Stimulated activated CD8-positive, alpha-beta memory T cell treated with anti-CD3 and anti-CD28 coated beads, Interleukin-2, amount 100 ng/mL, for 1 hour (primary cell): ENCODE data around the gene COG1.
"Not testable (repeated sequence)": the region's sequence is repeated elsewhere in the genome, so short reads cannot be mapped to it uniquely, and the experiment has no call there.

ENCODE experiments used
- DNase-seq, 2 donors: peaks; one replicate each; pipeline ENCODE4 v3.0.0-alpha.2; 2020; ENCODE audit warnings: low read depth in 2 of 2

The COG1 gene, protein sequence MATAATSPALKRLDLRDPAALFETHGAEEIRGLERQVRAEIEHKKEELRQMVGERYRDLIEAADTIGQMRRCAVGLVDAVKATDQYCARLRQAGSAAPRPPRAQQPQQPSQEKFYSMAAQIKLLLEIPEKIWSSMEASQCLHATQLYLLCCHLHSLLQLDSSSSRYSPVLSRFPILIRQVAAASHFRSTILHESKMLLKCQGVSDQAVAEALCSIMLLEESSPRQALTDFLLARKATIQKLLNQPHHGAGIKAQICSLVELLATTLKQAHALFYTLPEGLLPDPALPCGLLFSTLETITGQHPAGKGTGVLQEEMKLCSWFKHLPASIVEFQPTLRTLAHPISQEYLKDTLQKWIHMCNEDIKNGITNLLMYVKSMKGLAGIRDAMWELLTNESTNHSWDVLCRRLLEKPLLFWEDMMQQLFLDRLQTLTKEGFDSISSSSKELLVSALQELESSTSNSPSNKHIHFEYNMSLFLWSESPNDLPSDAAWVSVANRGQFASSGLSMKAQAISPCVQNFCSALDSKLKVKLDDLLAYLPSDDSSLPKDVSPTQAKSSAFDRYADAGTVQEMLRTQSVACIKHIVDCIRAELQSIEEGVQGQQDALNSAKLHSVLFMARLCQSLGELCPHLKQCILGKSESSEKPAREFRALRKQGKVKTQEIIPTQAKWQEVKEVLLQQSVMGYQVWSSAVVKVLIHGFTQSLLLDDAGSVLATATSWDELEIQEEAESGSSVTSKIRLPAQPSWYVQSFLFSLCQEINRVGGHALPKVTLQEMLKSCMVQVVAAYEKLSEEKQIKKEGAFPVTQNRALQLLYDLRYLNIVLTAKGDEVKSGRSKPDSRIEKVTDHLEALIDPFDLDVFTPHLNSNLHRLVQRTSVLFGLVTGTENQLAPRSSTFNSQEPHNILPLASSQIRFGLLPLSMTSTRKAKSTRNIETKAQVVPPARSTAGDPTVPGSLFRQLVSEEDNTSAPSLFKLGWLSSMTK

DNA sequence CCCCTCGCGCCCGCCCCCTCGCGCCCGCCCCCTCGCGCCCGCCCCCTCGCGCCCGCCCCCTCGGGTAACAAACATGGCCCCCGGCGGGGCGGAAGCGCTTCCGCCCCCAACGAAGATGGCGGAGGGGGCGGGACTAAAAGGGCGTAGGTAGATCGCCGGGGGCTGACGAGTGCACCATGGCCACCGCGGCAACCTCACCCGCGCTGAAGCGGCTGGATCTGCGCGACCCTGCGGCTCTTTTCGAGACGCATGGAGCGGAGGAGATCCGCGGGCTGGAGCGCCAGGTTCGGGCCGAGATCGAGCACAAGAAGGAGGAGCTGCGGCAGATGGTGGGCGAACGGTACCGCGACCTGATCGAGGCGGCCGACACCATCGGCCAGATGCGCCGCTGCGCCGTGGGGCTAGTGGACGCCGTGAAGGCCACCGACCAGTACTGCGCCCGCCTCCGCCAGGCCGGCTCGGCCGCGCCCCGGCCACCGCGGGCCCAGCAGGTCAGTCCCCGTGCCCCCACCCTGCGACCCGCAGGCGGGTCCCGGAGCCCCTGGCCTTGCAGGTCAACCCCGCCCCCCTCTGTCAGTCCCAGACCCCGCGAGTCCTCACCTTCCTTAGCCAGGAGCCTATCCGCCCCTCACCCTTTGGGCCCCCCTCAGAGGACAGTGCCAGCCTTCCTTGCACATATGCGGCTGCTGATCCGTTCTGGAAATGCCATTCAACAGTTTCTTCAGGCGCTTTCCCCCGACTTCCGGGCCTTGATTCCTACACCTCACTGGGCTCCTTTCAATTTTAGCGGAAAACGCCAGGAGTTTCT is at the start of gene COG1:
Gene COG1, plus strand, starts transcription at position 162 of the 808 bp plus-strand sequence. Its CDS starts 15 bp downstream, at position 177.
- peak; percentile 41 to 86 for DNase-seq

DNA sequence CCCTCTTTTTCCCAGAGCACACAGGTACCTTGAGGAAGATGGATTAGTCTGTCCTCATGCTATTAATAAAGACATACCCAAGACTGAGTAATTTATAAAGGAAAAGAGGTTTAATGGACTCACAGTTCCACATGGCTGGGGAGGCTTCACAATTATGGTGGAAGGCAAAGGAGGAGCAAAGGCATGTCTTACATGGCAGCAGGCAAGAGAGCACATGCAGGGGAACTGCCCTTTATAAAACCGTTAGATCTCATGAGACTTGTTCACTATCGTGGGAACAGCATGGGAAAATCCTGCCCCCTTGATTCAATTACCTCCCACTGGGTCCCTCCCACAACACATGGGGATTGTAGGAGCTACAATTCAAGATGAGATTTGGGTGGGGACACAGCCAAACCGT is 48.6 kb upstream of the COG1 start:
- not testable (repeated sequence) for DNase-seq

DNA sequence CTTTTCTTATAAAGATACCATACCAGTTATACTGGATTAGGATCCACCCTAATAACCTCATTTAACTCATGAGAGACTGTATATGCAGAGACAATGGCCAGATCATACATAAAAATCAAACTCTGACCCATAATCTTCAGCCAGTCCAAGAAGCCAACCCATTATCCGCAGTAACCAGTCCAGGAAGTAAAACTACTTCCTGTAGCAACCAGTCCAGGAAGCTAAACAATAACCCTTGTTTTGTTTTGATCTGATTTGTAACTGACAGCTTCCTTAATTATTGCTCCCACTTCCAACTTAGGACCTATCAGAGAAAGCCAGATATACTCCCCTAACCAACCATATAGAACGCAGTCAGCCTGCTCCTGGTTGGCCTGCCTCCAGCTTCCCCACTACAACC is 47.2 kb upstream of the COG1 start:
- no peak for DNase-seq

DNA sequence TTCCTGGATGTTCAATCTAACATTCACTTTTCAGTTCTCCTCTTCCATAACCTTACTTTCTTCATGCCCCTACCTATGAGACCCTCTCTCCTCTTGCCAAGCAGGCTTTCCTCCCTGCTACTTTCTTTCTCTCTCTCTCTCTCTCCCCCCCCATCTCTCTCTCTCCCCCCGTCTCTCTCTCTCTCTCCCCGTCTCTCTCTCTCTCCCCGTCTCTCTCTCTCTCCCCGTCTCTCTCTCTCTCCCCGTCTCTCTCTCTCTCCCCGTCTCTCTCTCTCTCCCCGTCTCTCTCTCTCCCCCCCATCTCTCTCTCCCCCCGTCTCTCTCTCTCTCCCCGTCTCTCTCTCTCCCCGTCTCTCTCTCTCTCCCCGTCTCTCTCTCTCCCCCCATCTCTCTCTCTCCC is 45.1 kb upstream of the COG1 start:
- DNase-seq, result not testable (repeated sequence)

DNA sequence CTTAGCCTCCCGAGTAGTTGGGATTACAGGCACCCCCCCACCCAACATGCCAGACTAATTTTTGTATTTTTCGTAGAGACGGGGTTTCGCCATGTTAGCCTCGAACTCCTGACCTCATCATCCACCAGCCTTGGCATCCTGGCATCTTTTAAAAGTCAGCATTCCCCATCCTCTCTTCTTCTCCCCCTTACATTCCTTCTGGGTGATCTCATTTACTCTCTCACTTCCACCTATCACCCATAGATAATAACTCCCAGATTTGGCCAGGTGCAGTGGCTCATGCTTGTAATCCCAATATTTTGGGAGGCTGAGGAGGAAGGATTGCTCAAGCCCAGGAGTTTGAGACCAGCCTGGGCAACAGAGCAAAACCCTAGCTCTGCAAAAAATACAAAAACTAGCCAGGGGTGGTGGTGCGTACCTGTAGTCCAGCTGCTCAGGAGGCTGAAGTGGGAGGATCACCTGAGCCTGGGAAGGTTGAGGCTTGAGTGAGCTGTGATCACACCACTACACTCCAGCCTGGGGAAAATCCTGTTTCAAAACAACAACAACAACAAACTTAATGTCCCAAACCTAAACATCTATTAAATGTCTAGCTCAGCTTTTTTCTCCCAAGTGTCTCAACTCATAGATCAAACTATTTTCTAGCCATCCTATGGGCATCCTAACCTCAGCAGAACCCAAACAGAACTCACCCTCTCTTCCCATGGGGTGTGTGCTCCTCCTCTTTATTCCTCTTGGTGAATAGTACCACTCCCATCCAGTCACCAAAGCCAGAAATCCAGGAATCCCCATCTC is 44.1 kb upstream of the COG1 start:
- DNase-seq, result no peak

DNA sequence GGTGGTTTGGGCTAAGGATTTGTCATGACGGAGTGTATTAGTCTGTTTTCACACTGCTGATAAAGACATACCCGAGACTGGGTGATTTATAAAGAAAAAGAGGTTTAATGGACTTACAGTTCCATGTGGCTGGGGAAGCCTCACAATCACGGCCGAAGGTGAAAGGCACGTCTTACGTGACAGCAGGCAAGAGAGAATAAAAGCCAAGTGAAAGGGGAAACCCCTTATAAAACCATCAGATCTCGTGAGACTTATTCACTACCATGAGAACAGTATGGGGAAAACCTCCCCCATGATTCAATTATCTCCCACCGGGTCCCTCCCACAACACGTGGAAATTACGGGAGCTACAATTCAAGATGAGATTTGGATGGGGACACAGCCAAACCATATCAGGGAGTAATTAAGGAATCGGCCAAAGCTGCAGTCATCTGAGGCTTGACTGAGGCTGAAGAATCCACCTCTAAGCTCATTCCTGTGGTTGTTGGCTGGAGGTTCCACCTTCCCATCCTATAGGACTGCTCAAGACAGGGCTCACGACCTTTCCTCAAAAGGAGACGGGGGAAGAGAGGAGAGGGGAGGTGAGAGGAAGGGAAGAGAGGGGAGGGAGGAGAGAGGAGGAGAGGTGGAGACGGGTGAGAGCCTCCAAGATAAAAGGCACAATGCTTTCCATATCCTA is 42.1 kb upstream of the COG1 start:
- DNase-seq, result not testable (repeated sequence)

DNA sequence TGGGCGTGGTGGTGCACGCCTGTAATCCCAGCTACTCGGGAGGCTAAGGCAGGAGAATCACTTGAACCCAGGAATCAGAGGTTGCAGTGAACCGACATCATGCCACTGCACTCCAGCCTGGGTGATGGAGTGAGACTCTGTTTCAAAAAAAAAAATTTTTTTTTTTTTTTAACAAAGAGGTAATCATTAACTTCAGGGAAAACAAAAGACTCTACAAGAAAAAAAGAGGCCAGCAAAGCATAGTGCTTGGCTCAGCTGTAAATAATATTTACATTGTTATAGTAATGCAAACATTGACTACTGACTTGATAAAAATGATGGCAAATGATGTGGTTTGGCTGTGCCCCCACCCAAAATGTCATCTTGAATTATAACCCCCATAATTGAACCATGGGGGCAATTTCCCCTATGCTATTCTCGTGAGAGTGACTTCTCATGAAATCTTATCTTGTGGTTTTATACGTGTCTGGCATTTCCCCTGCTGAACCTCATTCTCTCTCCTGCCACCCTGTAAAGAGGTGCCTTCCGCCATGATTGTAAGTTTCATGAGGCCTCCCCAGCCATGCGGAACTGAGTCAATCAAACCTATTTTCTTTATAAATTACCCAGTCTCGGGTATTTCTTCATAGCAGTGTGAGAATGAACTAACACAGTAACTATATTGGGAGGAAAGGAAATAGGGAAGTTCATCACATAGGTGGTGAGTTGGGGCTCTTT is 40.8 kb upstream of the COG1 start:
- no peak for DNase-seq

DNA sequence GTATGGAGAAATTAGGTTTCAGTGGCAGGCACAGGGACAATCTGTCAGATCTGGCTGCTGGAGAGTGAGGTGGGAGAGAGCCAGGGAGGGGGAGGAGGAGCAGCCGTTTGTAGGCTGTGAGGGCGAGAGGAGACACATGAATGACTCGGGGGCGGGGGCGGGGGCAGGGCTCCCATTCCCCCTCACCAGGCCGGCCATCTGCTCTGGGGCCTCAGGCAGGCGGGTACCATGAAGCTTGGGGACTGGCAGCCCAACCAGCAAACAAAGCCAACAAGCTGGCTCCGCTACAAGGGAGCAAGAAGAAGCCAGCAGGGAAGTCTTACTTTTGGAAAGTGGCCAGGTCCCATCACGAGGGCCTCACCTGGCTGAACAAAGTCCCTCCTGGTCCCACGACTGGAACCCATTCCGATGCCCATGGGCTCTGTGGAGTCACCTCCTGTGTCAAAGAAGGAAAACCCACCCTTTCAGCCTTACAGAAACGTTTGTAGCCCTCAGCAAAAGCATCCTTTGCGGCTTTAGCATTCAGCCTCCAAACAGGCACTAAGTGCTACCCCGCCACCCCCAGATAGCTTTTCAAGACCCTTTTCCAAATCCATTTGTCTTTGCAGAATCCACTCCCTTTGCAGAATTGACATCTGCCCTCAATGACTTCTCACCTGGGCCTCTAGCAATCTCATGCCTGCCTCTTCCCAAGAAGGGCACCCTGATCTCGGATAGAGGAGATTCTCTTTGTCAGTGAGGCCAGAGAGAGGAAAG is 37.3 kb upstream of the COG1 start:
- no peak for DNase-seq

DNA sequence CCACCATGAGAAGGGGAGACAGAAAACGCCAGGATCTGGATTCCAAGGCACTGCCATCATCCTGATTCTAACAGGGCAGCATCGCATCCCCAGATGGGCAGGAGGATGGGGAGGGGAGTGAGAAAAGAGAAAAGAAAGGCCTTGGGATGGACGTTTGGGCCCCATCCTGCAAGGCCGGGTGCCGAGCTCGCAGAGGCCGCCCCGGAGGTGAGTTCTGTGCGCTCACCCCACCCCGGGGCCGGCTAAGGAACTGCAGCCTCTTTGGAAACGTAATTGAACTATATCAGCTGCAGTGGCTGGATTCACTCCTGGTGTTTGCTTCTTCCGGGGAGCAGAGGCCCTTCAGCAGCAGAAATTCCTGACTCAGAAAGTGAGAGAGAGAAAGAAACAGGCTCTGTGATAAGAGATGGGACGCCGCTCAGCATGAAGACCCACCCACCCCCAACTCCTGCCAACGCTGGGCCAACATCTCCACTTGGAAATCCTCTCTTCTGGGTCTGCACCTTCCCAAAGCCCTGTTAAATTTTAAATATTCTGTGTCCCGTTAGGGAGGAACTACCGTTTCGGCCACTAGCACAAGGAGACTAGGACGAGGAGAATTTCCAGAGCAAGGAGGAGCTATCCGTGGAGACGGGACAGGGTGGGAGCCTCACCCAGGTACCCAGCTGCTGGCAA is 36.6 kb upstream of the COG1 start:
- peak in 1 of 2 donors; percentile 16 for DNase-seq

DNA sequence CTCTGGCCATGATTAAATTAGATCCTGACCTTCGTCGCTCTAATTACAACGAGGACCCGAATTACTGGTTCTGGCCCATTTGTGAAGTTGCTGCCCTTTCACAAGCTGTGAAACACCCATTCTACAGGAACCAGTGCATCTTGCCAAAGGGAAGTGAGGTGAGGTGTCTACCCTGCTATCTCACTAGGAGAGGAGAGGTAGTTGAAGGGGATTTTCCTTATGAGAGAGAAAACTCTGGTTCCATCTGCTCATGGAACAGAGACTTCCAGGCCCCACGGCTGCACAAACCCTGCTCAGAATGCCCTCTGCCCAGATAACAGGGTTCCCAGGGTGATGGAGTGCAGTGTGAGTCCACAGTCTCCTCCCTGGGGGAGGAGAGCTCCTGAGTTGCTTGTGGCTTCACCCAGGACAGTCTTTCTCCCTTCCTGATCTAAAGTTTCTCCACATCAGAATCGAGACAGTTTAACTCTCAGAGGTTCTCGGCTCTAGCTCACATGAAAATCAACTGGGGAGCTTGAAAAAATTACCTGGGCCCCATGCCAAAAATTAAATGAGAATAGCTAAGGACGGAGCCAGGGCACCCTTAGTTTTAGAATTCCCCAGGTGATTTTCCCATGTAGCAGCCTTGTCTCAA is 35.9 kb upstream of the COG1 start:
- DNase-seq, result no peak

DNA sequence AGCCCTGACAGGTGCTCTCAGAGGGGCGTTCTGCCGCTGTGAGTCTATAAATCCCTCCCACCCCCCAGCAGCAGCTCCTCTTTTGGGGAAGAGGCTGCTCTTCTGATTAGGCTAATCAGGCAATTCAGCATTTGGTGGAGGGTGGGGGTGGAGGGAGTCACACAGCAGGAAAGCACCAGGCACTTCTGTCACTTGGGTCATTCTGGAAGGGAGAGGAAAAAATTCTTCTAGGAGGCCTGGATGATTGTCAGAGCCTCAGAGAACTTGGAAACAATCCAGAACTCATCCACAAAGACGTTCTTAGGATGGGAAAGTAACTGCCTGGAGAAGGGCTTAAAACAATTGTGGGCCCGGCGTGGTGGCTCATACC is 35.3 kb upstream of the COG1 start:
- no peak for DNase-seq

DNA sequence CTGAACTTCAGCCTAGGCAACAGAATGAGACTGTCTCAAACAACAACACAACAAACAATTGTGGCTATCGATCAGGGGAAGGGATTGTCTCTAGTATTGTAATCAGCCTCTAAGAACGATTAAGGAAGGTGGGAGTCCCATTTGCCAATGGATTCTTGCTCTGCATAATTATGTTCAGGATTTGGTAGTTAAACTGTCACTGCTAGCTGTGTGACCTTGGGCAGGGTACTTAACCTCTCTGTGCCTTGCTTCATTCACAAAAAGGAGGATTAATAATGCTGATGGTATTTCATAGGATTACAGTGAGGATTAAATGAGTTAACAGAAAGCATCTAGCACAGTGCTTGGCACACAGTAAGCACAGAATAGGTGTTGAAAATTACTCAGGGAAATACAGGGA is 34.7 kb upstream of the COG1 start:
- no peak for DNase-seq

DNA sequence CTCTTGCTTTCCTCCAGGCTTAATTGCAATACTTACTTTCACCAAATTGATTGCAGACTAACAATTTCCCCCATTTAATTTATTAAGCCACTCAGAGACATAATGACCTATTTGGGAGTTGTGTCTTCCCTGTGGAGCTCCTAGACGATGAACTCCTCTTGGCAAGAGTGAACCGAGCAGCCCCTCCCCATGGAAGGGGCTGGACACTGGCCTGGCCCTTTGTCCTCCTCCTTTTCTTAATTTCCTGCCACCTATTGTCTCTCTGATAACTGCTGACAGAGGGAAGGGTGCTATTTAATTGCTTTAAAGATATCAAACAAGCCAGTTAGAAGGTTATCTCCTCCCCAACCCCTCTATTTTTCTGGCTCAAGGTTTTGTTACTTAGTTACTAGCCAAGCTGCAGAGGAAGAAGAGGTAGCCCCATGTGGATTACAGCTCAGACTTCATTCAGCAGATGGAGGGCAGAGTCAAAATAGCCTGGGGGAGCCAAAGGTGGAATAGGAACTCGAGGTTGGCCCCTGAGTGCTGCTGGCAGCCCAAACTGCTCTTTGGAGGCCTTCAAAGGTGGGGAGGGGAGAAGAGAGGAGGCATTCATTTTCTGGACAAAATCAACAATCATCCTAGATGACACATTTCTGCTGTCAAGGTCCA is 31.8 kb upstream of the COG1 start:
- DNase-seq, result no peak

DNA sequence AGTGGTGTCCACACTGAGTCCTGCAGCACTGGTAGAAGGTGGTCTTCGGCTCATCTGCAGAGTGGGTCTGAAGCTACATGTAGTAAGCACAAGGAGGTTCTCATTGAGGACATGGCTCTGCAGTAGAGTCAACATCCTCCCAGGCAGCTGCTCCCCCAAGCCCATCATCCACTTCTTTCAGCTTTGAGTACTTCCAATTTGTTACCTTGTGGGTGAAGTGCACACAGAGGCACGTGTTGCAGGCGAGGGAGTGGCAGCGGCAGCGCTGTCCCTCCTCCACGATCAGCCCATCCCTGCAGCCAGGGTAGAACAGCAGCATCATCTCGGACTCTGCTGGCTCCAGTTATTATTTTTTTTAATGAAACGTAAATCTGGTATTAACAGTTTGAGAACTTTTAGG is 29.8 kb upstream of the COG1 start:
- no peak for DNase-seq

DNA sequence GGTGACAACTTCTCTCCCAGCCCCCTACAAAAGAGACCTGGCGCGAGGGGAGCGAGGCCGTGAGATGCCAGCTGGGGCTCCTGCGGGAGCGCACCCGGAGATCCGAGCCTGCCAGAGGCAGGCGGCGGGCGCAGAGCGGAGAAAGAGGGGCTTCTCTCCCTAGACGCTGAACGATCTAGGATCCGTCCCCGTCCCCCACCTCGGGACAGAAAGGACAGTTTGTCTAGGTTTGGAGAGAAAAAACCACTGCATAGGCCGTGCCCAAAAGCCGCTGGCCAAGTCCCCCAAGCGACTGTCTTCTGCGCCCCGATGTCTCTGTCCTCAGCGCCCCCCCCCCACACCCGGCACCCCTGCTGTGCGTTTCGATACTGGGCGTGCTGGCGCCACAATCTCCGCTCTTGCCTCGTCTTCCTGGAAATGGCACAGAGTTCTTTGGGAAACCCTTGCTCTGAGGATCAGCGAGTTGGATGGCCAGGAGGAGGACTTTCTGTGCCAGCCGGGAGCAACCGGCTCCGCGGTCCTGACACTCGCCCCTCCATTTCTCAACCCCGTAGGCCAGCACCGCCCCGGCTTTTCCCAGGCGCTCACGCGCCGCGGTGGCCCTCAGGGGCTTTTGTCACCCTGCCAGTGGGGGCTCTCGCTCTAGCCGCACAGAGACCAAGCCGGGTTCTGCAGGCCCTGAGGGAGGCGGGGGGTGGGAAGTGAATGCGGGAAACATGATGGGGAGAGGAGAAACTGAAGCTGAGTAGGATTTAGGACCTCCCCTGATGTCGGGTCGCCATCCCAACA is 27.0 kb upstream of the COG1 start:
- DNase-seq, result no peak

DNA sequence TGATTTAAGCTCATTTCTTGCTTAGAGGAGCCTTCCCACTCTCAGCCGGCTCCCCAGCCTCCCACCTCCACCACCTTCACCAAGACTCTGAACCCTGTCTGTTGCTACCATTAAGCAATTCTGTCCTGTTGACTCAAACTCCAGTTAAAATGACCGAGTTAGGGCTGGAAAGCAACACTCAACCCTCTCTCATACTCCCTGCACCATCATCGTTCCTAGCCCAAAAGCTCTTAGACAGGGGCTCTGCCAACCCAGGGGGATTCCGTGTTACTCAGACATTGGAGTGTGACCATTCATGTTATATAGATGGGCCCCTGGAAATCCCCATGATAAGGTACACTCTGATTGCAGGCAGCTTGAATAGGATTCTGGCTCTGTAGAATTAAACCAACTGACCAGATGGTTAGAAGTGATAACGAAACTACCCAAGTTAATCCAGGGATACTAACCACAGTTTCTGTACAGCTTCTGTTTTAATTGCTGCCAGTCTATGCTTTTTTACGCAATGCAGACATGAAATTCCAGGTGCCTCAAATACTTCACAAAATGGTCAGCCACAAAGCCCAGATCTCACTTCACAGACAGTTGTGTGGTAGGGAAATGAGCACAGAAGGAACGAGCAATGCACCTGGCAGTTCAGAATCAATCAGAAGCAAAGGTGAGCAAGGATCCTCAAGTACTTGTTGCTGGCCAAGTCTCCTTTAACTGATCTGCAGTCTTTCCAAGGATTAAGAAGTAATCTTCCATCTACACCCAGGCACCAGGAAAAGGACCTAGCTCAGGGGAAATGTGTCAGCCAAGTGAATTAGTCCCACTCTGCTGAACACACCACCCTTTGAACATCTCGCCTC is 25.9 kb upstream of the COG1 start:
- DNase-seq, result no peak
